Ovary (tissue), 9 donors: ENCODE results near the gene INPP5A. TPM values are rescaled to one million over a fixed set of nuclear protein-coding genes. Genes with fewer than 3 reads are reported as not detected.

Source experiments
- DNase-seq, 5 donors: peaks; one replicate each; pipeline ENCODE4 v3.0.0-alpha.2; 2019 to 2020
- H3K27ac ChIP-seq, 2 donors: fragments of 200-600 bp; one replicate each; pipeline versions ENCODE4 v1.5.1 to v1.8.0; 2019 to 2022
- H3K27me3 ChIP-seq: fragments of 200-600 bp; one replicate; pipeline ENCODE4 v1.8.0; 2022
- H3K36me3 ChIP-seq: fragments of 200-600 bp; sonication (generic); one replicate; pipeline ENCODE4 v1.5.1; 2019
- H3K4me1 ChIP-seq: one replicate; pipeline ENCODE4 v1.8.1; 2013; ENCODE audit warnings: mild to moderate bottlenecking, moderate library complexity; ENCODE audit not compliant: insufficient read depth
- H3K4me3 ChIP-seq: fragments of 200-600 bp; sonication (generic); one replicate; pipeline ENCODE4 v1.5.1; 2017
- H3K9me3 ChIP-seq, 2 donors: fragments of 200-600 bp in 1 of 2; sonication (generic) in 1 of 2; one replicate each; pipeline versions ENCODE4 v1.5.1 to v1.8.1; 2013 to 2019; ENCODE audit warnings: mild to moderate bottlenecking in 1 of 2, moderate library complexity in 1 of 2
- CTCF ChIP-seq, 3 donors: fragments of 450-650 bp in 2 of 3; fragments of 200-600 bp in 1 of 3; IDR thresholded peaks; one replicate each; pipeline versions ENCODE4 v1.5.1 to v1.8.0; 2016 to 2022; ENCODE audit warnings: antibody characterized with exemption in 3 of 3, mild to moderate bottlenecking in 1 of 3
- EP300 ChIP-seq: sonication (generic); formaldehyde crosslinking; IDR thresholded peaks from one replicate; pipeline ENCODE4 v1.6.1; 2017; ENCODE audit warnings: antibody characterized with exemption
- POLR2A ChIP-seq: fragments of 450-650 bp; IDR thresholded peaks from one replicate; pipeline ENCODE4 v1.6.1; 2017; ENCODE audit warnings: antibody characterized with exemption, mild to moderate bottlenecking, moderate library complexity
- WGBS, 3 donors: extraction: QIAGEN DNeasy Blood & Tissue Kit in 1 of 3; methylation state at CpG; one replicate each; pipeline versions ENCODE4 v1.1.5 to v1.1.7; 2013 to 2017; 5-methylcytosine and 5-hydroxymethylcytosine counted together
- intact Hi-C, 4 donors: fragments of 100-400 bp; cut with DNase I; formaldehyde crosslinking; loops; one replicate each; pipeline versions ENCODE4 v1.11.0 to v1.15.1; 2022 to 2023
- polyA plus RNA-seq, 2 donors: library from polyadenylated mRNA; stranded (reverse); fragments of 200-250 nt in 1 of 2; fragments of 350-450 nt in 1 of 2; fragmentation: Illumina TruSeq in 1 of 2; extraction: RNeasy Lipid Tissue Mini Kit (QIAGEN cat#74804) in 1 of 2; gene quantifications; one replicate each; pipeline ENCODE4 v1.2.3, GENCODE V29; 2013 to 2014
- total RNA-seq, 7 donors: library from RNA; depleted of rRNA in 2 of 7; stranded (reverse); fragments of >200 nt in 2 of 7; fragmentation: NEBNext Ultra II Directional in 3 of 7; extraction: Animal tissue kit (Norgen Biotek cat#: 25700) in 3 of 7; gene quantifications; one replicate each; pipeline versions ENCODE4 v1.1.0 to v1.2.4, GENCODE V29; 2016 to 2023
- donor health status: DM: no; HTN: no; CAD: no; lungs with moderate emphysema.
- donor health status: DM: no; HTN: no; CAD: no.
- donor health status: Bipolar disorder and iron deficiency.
- donor health status: DM: yes; HTN: yes; CAD: no.
- donor health status: DM: no; HTN: no; CAD: no.
- donor health status: DM: yes; HTN: yes; CAD: no.

Gene INPP5A
- total and polyA plus RNA-seq, 9 donors = 19.8 to 41.2 (median 35.3) TPM

- H3K27ac ChIP-seq = no peak overlapping the region
- no peak for DNase-seq
- H3K27me3 ChIP-seq = no peaks in the 10 kb centered on the region
- H3K36me3 ChIP-seq = no peaks in the 10 kb centered on the region
- no peak overlapping the region for H3K4me3 ChIP-seq
- no peak for TF ChIP-seq POLR2A
- no peak for TF ChIP-seq EP300
- TF ChIP-seq CTCF (IDR thresholded peaks at IDR 0.05) = no peak
- WGBS, 3 donors = 85 to 92% (median 86%) methylated on average over 1 of the region's 1 CpG
- H3K9me3 ChIP-seq = no peaks in the 10 kb centered on the region
- peaks cover 10% of the 10 kb centered on the region for H3K4me1 ChIP-seq
- intact Hi-C loops = no loop called here
Measured at GRCh38 chr10:132601567-132601966, 64.0 kb downstream of the INPP5A start.

- peaks cover 13% of the 10 kb centered on the region for H3K4me1 ChIP-seq
- H3K9me3 ChIP-seq = no peaks in the 10 kb centered on the region
- H3K36me3 ChIP-seq = no peaks in the 10 kb centered on the region
- H3K27me3 ChIP-seq = no peaks in the 10 kb centered on the region
- TF ChIP-seq POLR2A (no peak), EP300 (no peak), CTCF (IDR thresholded peaks at IDR 0.05) (no peak)
- no peak overlapping the region for H3K27ac ChIP-seq
- intact Hi-C loops = no loop called here
- DNase-seq = no peak
- no peak overlapping the region for H3K4me3 ChIP-seq
- 89 to 94% (median 92%) methylated on average over 6 of the region's 6 CpGs for WGBS, 3 donors
Measured at GRCh38 chr10:132602614-132603013, 65.0 kb downstream of the INPP5A start.

- TF ChIP-seq EP300 (no peak), POLR2A (no peak), CTCF (IDR thresholded peaks at IDR 0.05) (no peak)
- no peaks in the 10 kb centered on the region for H3K27me3 ChIP-seq
- peaks cover 13% of the 10 kb centered on the region for H3K4me1 ChIP-seq
- intact Hi-C loops = no loop called here
- H3K9me3 ChIP-seq = no peaks in the 10 kb centered on the region
- H3K36me3 ChIP-seq = no peaks in the 10 kb centered on the region
- no peak overlapping the region for H3K4me3 ChIP-seq
- H3K27ac ChIP-seq = no peak overlapping the region
- DNase-seq = peak in 1 of 5 donors; percentile 19
- 95 to 96% (median 95%) methylated on average over 30 of the region's 30 CpGs for WGBS, 3 donors
Measured at GRCh38 chr10:132603851-132604533, 66.4 kb downstream of the INPP5A start.

- peaks cover 13% of the 10 kb centered on the region for H3K4me1 ChIP-seq
- H3K27ac ChIP-seq = no peak overlapping the region
- no peaks in the 10 kb centered on the region for H3K9me3 ChIP-seq
- H3K4me3 ChIP-seq = no peak overlapping the region
- no peak for DNase-seq
- H3K36me3 ChIP-seq = no peaks in the 10 kb centered on the region
- TF ChIP-seq POLR2A (no peak), CTCF (IDR thresholded peaks at IDR 0.05) (no peak), EP300 (no peak)
- intact Hi-C loops = no loop called here
- WGBS, 3 donors = 96 to 100% (median 97%) methylated on average over 3 of the region's 3 CpGs
- H3K27me3 ChIP-seq = no peaks in the 10 kb centered on the region
Measured at GRCh38 chr10:132604686-132605085, 67.1 kb downstream of the INPP5A start.
